GM23338 (cell line): Measurements from ENCODE around the gene CD83. TPM values are rescaled to one million over a fixed set of nuclear protein-coding genes. Genes with fewer than 3 reads are reported as not detected.

Experiments used
- ATAC-seq: fragments of 200-7000 bp; cut with Tn5 transposase; 3 replicates; pipeline ENCODE4 v1.9.1; 2020
- DNase-seq: peaks from one replicate; pipeline ENCODE4 v3.0.0-alpha.2; 2015; ENCODE audit warnings: low spot score
- H2AFZ ChIP-seq: fragments of 200-600 bp; sonication (generic); 2 replicates; pipeline ENCODE4 v1.8.0; 2016; ENCODE audit warnings: antibody characterized with exemption, mild to moderate bottlenecking, moderate library complexity
- H3F3A ChIP-seq: fragments of 200-600 bp; sonication (generic); replicated peaks from 2 replicates; pipeline ENCODE4 v1.8.0; 2017; ENCODE audit warnings: antibody characterized with exemption, mixed run types, low read depth
- H3K27ac ChIP-seq: fragments of 200-600 bp; sonication (generic); 2 replicates; pipeline ENCODE4 v1.6.1; 2016; ENCODE audit warnings: low read depth
- H3K27me3 ChIP-seq: fragments of 200-600 bp; sonication (generic); 2 replicates; pipeline ENCODE4 v1.8.0; 2016; ENCODE audit warnings: mild to moderate bottlenecking, mixed run types, moderate library complexity; ENCODE audit not compliant: insufficient read depth
- H3K36me3 ChIP-seq: fragments of 200-600 bp; sonication (generic); 2 replicates; pipeline ENCODE4 v1.8.0; 2016; ENCODE audit warnings: mild to moderate bottlenecking; ENCODE audit not compliant: insufficient read depth
- H3K4me1 ChIP-seq: fragments of 200-600 bp; sonication (generic); 2 replicates; pipeline ENCODE4 v1.8.0; 2016; ENCODE audit warnings: mild to moderate bottlenecking, moderate library complexity; ENCODE audit not compliant: insufficient read depth
- H3K4me2 ChIP-seq: fragments of 200-600 bp; sonication (generic); 2 replicates; pipeline ENCODE4 v1.7.1; 2017; ENCODE audit warnings: mixed run types
- H3K4me3 ChIP-seq: fragments of 200-600 bp; sonication (generic); 2 replicates; pipeline ENCODE4 v1.6.1; 2016; ENCODE audit warnings: mixed run types
- H3K79me2 ChIP-seq: fragments of 200-600 bp; sonication (generic); replicated peaks from 2 replicates; pipeline ENCODE4 v1.8.0; 2017; ENCODE audit warnings: mild to moderate bottlenecking; ENCODE audit not compliant: insufficient read depth
- H3K9me2 ChIP-seq: fragments of 200-600 bp; sonication (generic); 2 replicates; pipeline ENCODE4 v1.8.0; 2017; ENCODE audit not compliant: insufficient read depth
- H4K20me1 ChIP-seq: fragments of 200-600 bp; sonication (generic); replicated peaks from 2 replicates; pipeline ENCODE4 v1.8.0; 2017; ENCODE audit warnings: mild to moderate bottlenecking; ENCODE audit not compliant: insufficient read depth
- H3K27ac Mint-ChIP-seq: 2 replicates; pipeline ENCODE4 v1.8.0; 2020; ENCODE audit warnings: inconsistent platforms, mild to moderate bottlenecking, moderate library complexity, mixed read lengths
- H3K27me3 Mint-ChIP-seq: 3 replicates; pipeline ENCODE4 v1.8.0; 2022; ENCODE audit warnings: low read depth, mild to moderate bottlenecking, moderate library complexity, mixed read lengths, inconsistent platforms; ENCODE audit not compliant: insufficient read depth, poor library complexity
- H3K36me3 Mint-ChIP-seq: 3 replicates; pipeline ENCODE4 v1.8.0; 2021; ENCODE audit warnings: low read depth, mild to moderate bottlenecking, inconsistent platforms, moderate library complexity, mixed read lengths
- H3K4me1 Mint-ChIP-seq: 3 replicates; pipeline ENCODE4 v1.8.0; 2020; ENCODE audit warnings: mild to moderate bottlenecking, inconsistent platforms, mixed read lengths
- H3K4me3 Mint-ChIP-seq: 3 replicates; pipeline ENCODE4 v1.8.0; 2021; ENCODE audit warnings: moderate library complexity, mild to moderate bottlenecking, inconsistent platforms, mixed read lengths
- H3K9me3 Mint-ChIP-seq: 3 replicates; pipeline ENCODE4 v1.8.0; 2020; ENCODE audit warnings: moderate library complexity, mild to moderate bottlenecking, inconsistent platforms, mixed read lengths
- EZH2 ChIP-seq: fragments of 200-600 bp; sonication (generic); IDR thresholded peaks from one replicate; pipeline ENCODE4 v1.8.0; 2017; ENCODE audit warnings: antibody characterized with exemption, mild to moderate bottlenecking, low read depth; ENCODE audit not compliant: unreplicated experiment
- NANOG ChIP-seq: IDR thresholded peaks from 2 replicates; pipeline ENCODE4 v1.6.1; 2016; ENCODE audit warnings: antibody characterized with exemption, borderline replicate concordance
- ZNF462 ChIP-seq: fragments of 250-450 bp; sonication (Bioruptor Pico); IDR thresholded peaks from 2 replicates; pipeline ENCODE4 v1.5.0; 2020; ENCODE audit warnings: mild to moderate bottlenecking, moderate library complexity
- polyA plus RNA-seq: library from polyadenylated mRNA; unstranded; fragments of >200 nt; fragmentation: Nextera tagmentation; extraction: Ambion mirVana; gene quantifications from 2 replicates; pipeline ENCODE4 v1.2.1, GENCODE V29; 2016
- total RNA-seq: library from RNA; depleted of rRNA; stranded (reverse); fragments of >200 nt; shearing (Covaris generic); gene quantifications from 2 replicates; pipeline ENCODE4 v1.2.3, GENCODE V29; 2014
- TF ChIP-seq, protein P1 (sequence below): IDR thresholded peaks from one replicate; pipeline ENCODE4 v1.6.1; 2018; ENCODE audit warnings: antibody characterized with exemption; ENCODE audit not compliant: unreplicated experiment

CD83 gene
- total and polyA plus RNA-seq, 2 experiments from 2014 or later, result 8.1 to 13.2 TPM

DNA sequence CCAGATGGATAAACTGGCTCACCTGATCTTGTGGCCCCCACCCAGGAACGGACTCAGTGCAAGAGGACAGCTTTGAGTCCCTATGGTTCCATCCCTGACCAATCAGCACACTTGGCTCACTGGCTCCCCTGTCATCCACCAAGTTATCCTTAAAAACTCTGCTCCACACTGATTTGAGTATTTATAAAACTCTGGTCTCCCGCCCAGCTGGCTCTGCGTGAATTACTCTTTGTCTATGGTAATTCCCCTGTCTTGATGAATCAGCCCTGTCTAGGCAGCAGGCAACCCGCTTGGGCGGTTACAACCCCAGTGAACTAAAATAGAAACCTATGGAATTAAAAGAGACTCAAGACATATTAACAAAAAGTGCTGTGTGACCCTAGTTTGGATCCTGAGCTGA, 38.1 kb upstream of the CD83 start:
- Histone ChIP-seq H3K79me2 (no peaks in the 10 kb centered on the region), H3K9me2 (peaks cover 4% of the 10 kb centered on the region; the same call in 1 of the 2 replicates), H3K4me3 (no peak overlapping the region), H2AFZ (no peak overlapping the region), H3K4me2 (no peak overlapping the region), H3F3A (no peaks in the 10 kb centered on the region), H3K4me1 (peaks cover 9% of the 10 kb centered on the region; the same call in 1 of the 2 replicates), H3K36me3 (no peaks in the 10 kb centered on the region), H4K20me1 (0 out of 2 replicates have a peak, but pooled peaks cover 3% of the 10 kb centered on the region), H3K27me3 (no peaks in the 10 kb centered on the region), H3K27ac (no peak overlapping the region; the same call in 1 of the 2 replicates)
- Mint-ChIP-seq H3K4me1 (peaks cover 15% of the 10 kb centered on the region), H3K36me3 (no peaks in the 10 kb centered on the region), H3K27ac (no peak overlapping the region), H3K27me3 (no peaks in the 10 kb centered on the region), H3K9me3 (no peaks in the 10 kb centered on the region), H3K4me3 (no peak overlapping the region)
- TF ChIP-seq NANOG, result no peak
- TF ChIP-seq EZH2, result no peak
- no peak for TF ChIP-seq ZNF462 (CRISPR knock-in tag)
- DNase-seq, result no peak
- ATAC-seq, result no peak

DNA sequence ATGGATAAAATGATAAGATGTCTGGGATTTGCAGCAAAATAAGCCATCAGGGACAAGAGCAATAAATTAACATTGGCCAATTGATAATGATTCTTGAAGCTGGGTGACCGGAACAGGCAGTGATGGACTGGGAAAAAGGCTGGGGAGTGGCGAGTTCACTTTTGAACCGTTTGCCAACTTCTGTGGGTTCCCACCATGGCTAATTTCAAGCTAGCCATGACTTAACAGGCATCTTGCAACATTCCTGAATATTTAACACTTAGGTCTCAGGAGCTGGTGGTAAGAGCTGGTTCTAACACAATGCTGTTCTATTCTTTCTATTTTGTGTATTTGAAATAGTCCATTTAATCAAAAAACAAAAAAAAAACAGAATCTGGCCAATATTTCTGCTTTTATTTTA, 37.6 kb upstream of the CD83 start:
- no peaks in the 10 kb centered on the region for H3K9me3 Mint-ChIP-seq
- no peaks in the 10 kb centered on the region for H3K36me3 ChIP-seq
- H3F3A ChIP-seq, result no peaks in the 10 kb centered on the region
- no peak overlapping the region for H3K4me3 ChIP-seq
- no peak overlapping the region for H3K4me3 Mint-ChIP-seq
- H3K79me2 ChIP-seq, result no peaks in the 10 kb centered on the region
- H3K4me2 ChIP-seq, result no peak overlapping the region
- peaks cover 15% of the 10 kb centered on the region for H3K4me1 Mint-ChIP-seq
- H3K9me2 ChIP-seq, result peaks cover 4% of the 10 kb centered on the region; the same call in 1 of the 2 replicates
- no peak for ATAC-seq
- 0 out of 2 replicates have a peak, but pooled peaks cover 3% of the 10 kb centered on the region for H4K20me1 ChIP-seq
- H3K36me3 Mint-ChIP-seq, result no peaks in the 10 kb centered on the region
- H3K27me3 ChIP-seq, result no peaks in the 10 kb centered on the region
- peaks cover 9% of the 10 kb centered on the region; the same call in 1 of the 2 replicates for H3K4me1 ChIP-seq
- no peak overlapping the region for H3K27ac Mint-ChIP-seq
- no peak overlapping the region for H2AFZ ChIP-seq
- no peak for DNase-seq
- no peaks in the 10 kb centered on the region for H3K27me3 Mint-ChIP-seq
- no peak overlapping the region for H3K27ac ChIP-seq
- TF ChIP-seq, protein P1, sequence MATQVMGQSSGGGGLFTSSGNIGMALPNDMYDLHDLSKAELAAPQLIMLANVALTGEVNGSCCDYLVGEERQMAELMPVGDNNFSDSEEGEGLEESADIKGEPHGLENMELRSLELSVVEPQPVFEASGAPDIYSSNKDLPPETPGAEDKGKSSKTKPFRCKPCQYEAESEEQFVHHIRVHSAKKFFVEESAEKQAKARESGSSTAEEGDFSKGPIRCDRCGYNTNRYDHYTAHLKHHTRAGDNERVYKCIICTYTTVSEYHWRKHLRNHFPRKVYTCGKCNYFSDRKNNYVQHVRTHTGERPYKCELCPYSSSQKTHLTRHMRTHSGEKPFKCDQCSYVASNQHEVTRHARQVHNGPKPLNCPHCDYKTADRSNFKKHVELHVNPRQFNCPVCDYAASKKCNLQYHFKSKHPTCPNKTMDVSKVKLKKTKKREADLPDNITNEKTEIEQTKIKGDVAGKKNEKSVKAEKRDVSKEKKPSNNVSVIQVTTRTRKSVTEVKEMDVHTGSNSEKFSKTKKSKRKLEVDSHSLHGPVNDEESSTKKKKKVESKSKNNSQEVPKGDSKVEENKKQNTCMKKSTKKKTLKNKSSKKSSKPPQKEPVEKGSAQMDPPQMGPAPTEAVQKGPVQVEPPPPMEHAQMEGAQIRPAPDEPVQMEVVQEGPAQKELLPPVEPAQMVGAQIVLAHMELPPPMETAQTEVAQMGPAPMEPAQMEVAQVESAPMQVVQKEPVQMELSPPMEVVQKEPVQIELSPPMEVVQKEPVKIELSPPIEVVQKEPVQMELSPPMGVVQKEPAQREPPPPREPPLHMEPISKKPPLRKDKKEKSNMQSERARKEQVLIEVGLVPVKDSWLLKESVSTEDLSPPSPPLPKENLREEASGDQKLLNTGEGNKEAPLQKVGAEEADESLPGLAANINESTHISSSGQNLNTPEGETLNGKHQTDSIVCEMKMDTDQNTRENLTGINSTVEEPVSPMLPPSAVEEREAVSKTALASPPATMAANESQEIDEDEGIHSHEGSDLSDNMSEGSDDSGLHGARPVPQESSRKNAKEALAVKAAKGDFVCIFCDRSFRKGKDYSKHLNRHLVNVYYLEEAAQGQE, result no peak
